ENCODE results near the gene CNN2. TPM values are rescaled to one million over a fixed set of nuclear protein-coding genes. Genes with fewer than 3 reads are reported as not detected.

Gene CNN2
- total and polyA plus RNA-seq, 2 of the 8 experiments (the other 6 are each of a cell fraction or from before 2014, with no cell fraction given): 189 to 551 TPM

GRCh38 chr19:1028062-1028926 is 1.9 kb downstream of the CNN2 start:
- FAIRE-seq (no peak), DNase-seq (ENCODE audit: low read depth in 1 of 2, low spot score in 2 of 2) (peak in 1 of 2 experiments; percentile 77)
- Histone ChIP-seq H2BK120ac (replicated peaks; ENCODE audit: low read depth, low read length) (no peak overlapping the region), H2AK5ac (ENCODE audit: low read depth, low read length) (no peak overlapping the region), H3K27ac (ENCODE audit: low read depth, low read length) (peak overlapping the region; percentile 75; the same call in 1 of the 2 replicates), H4K91ac (replicated peaks; ENCODE audit: insufficient read length, low read length) (peak overlapping the region; percentile 74), H2AFZ (ENCODE audit: low read length) (no peak overlapping the region), H3K56ac (replicated peaks; ENCODE audit: insufficient read length, low read depth, low read length) (peak overlapping the region; percentile 53), H3K9me3 (ENCODE audit: insufficient read depth in 2 of 2, low read depth in 1 of 2, low read length in 1 of 2) (no peaks in the 10 kb centered on the region), H3K23me2 (ENCODE audit: low read depth, low read length) (peaks cover 12% of the 10 kb centered on the region), H3K79me2 (ENCODE audit: control insufficient read depth in 1 of 2, insufficient read depth in 2 of 2, low read length in 2 of 2) (peaks cover 3 to 55% of the 10 kb centered on the region in 2 experiments; a peak in 3 of 4 replicates), H2BK12ac (ENCODE audit: low read depth, low read length) (no peak overlapping the region), H3K36me3 (ENCODE audit: control insufficient read depth in 2 of 4, insufficient read depth in 4 of 4, low read length in 3 of 4) (peaks cover 11 to 25% (median 20%) of the 10 kb centered on the region in 4 experiments; a peak in 7 of 8 replicates), H2BK20ac (ENCODE audit: low read length) (no peak overlapping the region; the same call in 1 of the 2 replicates), H3K18ac (ENCODE audit: extremely low read depth, low read length) (peak overlapping the region; percentile 83), H4K20me1 (replicated peaks in 1 of 2; ENCODE audit: control insufficient read depth in 1 of 2, insufficient read depth in 2 of 2, low read length in 2 of 2) (peaks cover 10 to 12% of the 10 kb centered on the region in 2 experiments), H4K5ac (ENCODE audit: insufficient read length, low read depth, low read length) (peak overlapping the region; percentile 76), H3K9ac (replicated peaks in 1 of 4; ENCODE audit: extremely low read depth in 1 of 4, low read depth in 3 of 4, low read length in 3 of 4) (peak overlapping the region; percentile 22 to 97 (median 80); a peak in 6 of 7 replicates), H3K23ac (ENCODE audit: insufficient read length) (no peak overlapping the region), H3K27me3 (replicated peaks in 1 of 4; ENCODE audit: control insufficient read depth in 3 of 4, extremely low read depth in 1 of 4, insufficient read depth in 3 of 4, low read length in 3 of 4) (no peaks in the 10 kb centered on the region), H3K4me2 (ENCODE audit: insufficient read depth in 1 of 2, low read depth in 2 of 2, low read length in 2 of 2) (peak overlapping the region; percentile 87 to 93), H3K4me3 (ENCODE audit: extremely low read depth in 1 of 4, insufficient read depth in 2 of 4, low read depth in 3 of 4, low read length in 4 of 4) (peak overlapping the region; percentile 85 to 99 (median 96)), H3K14ac (ENCODE audit: insufficient read length) (no peak overlapping the region), H2BK5ac (ENCODE audit: low read depth, low read length) (peak overlapping the region; percentile 71; the same call in 1 of the 2 replicates), H3K4me1 (replicated peaks in 1 of 4; ENCODE audit: control insufficient read depth in 3 of 4, insufficient read depth in 4 of 4, low read length in 3 of 4) (peaks cover 0 to 9% (median 4%) of the 10 kb centered on the region in 4 experiments; a peak in 5 of 7 replicates), H3K79me1 (ENCODE audit: low read depth, low read length) (peaks cover 3% of the 10 kb centered on the region), H4K8ac (ENCODE audit: extremely low read depth, insufficient read depth, low read length) (peak overlapping the region; percentile 35), H3K4ac (replicated peaks; ENCODE audit: insufficient read length, low read depth, low read length) (no peak overlapping the region), H2BK15ac (ENCODE audit: low read length) (no peak overlapping the region)
- ChIA-PET POLR2A (ENCODE audit: partially characterized antibody) (interaction anchor here (0.6 to 12.8 kb wide), 39 partner anchors 10 to 517 kb away, joined by 3 to 509 read pairs (median 5); partner anchors contain the start of genes ABCA7, ARHGAP45, CIRBP and FAM174C), CTCF (ENCODE audit: partially characterized antibody) (interaction anchor here (0.7 to 2.8 kb wide), 7 partner anchors 9 to 197 kb away, joined by 3 to 18 read pairs (median 5); partner anchors contain the start of gene ABCA7)
- WGBS, 2 experiments (ENCODE audit: extremely low coverage in 1 of 2, insufficient coverage in 1 of 2, insufficient read length in 1 of 2, insufficient replicate concordance in 2 of 2, low coverage in 1 of 2, low lambda C conversion rate in 2 of 2, missing lambda C conversion rate in 1 of 2): 14% methylated on average over 32 of the region's 58 CpGs; no CpG with 5 or more reads in 1 of the 2 experiments
- TF ChIP-seq, protein P1, sequence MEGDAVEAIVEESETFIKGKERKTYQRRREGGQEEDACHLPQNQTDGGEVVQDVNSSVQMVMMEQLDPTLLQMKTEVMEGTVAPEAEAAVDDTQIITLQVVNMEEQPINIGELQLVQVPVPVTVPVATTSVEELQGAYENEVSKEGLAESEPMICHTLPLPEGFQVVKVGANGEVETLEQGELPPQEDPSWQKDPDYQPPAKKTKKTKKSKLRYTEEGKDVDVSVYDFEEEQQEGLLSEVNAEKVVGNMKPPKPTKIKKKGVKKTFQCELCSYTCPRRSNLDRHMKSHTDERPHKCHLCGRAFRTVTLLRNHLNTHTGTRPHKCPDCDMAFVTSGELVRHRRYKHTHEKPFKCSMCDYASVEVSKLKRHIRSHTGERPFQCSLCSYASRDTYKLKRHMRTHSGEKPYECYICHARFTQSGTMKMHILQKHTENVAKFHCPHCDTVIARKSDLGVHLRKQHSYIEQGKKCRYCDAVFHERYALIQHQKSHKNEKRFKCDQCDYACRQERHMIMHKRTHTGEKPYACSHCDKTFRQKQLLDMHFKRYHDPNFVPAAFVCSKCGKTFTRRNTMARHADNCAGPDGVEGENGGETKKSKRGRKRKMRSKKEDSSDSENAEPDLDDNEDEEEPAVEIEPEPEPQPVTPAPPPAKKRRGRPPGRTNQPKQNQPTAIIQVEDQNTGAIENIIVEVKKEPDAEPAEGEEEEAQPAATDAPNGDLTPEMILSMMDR (IDR thresholded peaks at IDR 0.05; ENCODE audit: control extremely low read depth in 1 of 3, insufficient read depth in 1 of 3, low read depth in 1 of 3, low read length in 3 of 3): no peak
- no peak for TF ChIP-seq KDM5A (IDR thresholded peaks at IDR 0.05; ENCODE audit: low read length)
- TF ChIP-seq SUZ12 (IDR thresholded peaks at IDR 0.05; ENCODE audit: low read length): no peak
- TF ChIP-seq CEBPB (IDR thresholded peaks at IDR 0.05; ENCODE audit: low read depth, low read length): no peak
- TF ChIP-seq EP300 (IDR thresholded peaks at IDR 0.05; ENCODE audit: borderline replicate concordance in 1 of 2, low read depth in 2 of 2, low read length in 2 of 2): peak in 1 of 2 experiments; percentile 87; a peak in 1 of 3 replicates
- peak; percentile 22 to 74 for TF ChIP-seq POLR2A (IDR thresholded peaks at IDR 0.05; ENCODE audit: control extremely low read depth in 1 of 2, low read depth in 2 of 2, low read length in 2 of 2)
- 0 out of 2 replicates have a peak, but pooled peaks have one; percentile 10 for TF ChIP-seq SRF (IDR thresholded peaks at IDR 0.05; ENCODE audit: low read depth, low read length)
- no peak; the same call in none of the 2 replicates for TF ChIP-seq TAF1 (IDR thresholded peaks at IDR 0.05; ENCODE audit: low read depth, low read length)

Measured in H1 (cell line).